Measurements from ENCODE around the gene KRT15. TPM values are rescaled to one million over a fixed set of nuclear protein-coding genes. Genes with fewer than 3 reads are reported as not detected.

The KRT15 gene
- total RNA-seq, 6 experiments from 2014 or later: not detected

DNA sequence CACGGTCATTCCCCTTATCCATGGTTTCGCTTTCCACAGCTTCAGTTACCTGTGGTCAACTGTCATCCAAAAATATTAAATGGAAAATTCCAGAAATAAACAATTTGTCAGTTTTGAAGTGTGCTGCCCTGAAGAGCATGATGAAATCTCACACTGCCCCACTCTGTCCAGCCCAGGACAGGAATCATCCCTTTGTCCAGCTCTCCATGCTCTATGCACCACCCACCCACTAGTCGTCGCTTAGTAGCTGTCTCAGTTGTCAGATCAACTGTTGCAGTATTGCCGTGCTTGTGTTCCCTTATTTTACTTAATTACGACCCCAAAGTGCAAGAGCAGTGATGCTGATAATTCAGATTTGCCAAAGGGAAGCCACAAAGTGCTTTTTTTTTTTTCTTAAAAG lies 42.9 kb upstream of the KRT15 start:
- no peaks in the 10 kb centered on the region for H3K27me3 ChIP-seq
- intact Hi-C loops (cut with DNase I): no loop called here
- 63% methylated on average over 6 of the region's 6 CpGs for WGBS (ENCODE audit: insufficient coverage, low coverage, low lambda C conversion rate, missing lambda C conversion rate)
- no peak for DNase-seq
- no peaks in the 10 kb centered on the region for H3K4me1 ChIP-seq
- ATAC-seq: no peak
- no peaks in the 10 kb centered on the region for H3K9me3 ChIP-seq
- no peak overlapping the region for H3K27ac ChIP-seq
- no peak overlapping the region for H3K4me3 ChIP-seq
- TF ChIP-seq POLR2A (IDR thresholded peaks at IDR 0.05): no peak
- TF ChIP-seq, protein P1, sequence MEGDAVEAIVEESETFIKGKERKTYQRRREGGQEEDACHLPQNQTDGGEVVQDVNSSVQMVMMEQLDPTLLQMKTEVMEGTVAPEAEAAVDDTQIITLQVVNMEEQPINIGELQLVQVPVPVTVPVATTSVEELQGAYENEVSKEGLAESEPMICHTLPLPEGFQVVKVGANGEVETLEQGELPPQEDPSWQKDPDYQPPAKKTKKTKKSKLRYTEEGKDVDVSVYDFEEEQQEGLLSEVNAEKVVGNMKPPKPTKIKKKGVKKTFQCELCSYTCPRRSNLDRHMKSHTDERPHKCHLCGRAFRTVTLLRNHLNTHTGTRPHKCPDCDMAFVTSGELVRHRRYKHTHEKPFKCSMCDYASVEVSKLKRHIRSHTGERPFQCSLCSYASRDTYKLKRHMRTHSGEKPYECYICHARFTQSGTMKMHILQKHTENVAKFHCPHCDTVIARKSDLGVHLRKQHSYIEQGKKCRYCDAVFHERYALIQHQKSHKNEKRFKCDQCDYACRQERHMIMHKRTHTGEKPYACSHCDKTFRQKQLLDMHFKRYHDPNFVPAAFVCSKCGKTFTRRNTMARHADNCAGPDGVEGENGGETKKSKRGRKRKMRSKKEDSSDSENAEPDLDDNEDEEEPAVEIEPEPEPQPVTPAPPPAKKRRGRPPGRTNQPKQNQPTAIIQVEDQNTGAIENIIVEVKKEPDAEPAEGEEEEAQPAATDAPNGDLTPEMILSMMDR (IDR thresholded peaks at IDR 0.05): no peak
- H3K36me3 ChIP-seq: no peaks in the 10 kb centered on the region

DNA sequence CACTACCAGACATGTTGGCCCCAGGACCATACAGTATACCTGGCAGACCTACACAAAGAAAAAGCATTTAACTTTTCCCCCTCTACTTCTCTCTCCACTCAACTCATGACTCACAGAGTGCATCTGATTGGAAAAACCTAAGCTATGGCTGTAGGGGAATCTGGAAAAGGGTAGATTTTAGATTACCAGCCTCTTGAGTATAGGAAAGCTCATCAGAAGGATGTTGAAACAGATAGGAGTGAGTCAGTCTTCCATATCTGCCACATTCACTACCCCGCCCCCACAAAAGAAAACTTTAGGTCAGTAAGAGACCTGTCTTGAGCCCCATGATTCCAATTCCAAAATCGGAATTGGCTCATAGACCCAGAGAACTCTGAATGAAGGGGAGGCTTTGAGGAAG lies 40.9 kb upstream of the KRT15 start:
- no peaks in the 10 kb centered on the region for H3K4me1 ChIP-seq
- no peak overlapping the region for H3K27ac ChIP-seq
- intact Hi-C loops (cut with DNase I): loop anchor here (10.0 kb wide), 1 partner anchor 95 kb away; no protein-coding TSS in a partner anchor
- WGBS (ENCODE audit: insufficient coverage, low coverage, low lambda C conversion rate, missing lambda C conversion rate): 55% methylated on average over 2 of the region's 2 CpGs
- no peaks in the 10 kb centered on the region for H3K36me3 ChIP-seq
- no peaks in the 10 kb centered on the region for H3K9me3 ChIP-seq
- TF ChIP-seq, protein P1 (IDR thresholded peaks at IDR 0.05): no peak
- no peak for TF ChIP-seq POLR2A (IDR thresholded peaks at IDR 0.05)
- DNase-seq (no peak), ATAC-seq (no peak)
- no peaks in the 10 kb centered on the region for H3K27me3 ChIP-seq
- H3K4me3 ChIP-seq: no peak overlapping the region

DNA sequence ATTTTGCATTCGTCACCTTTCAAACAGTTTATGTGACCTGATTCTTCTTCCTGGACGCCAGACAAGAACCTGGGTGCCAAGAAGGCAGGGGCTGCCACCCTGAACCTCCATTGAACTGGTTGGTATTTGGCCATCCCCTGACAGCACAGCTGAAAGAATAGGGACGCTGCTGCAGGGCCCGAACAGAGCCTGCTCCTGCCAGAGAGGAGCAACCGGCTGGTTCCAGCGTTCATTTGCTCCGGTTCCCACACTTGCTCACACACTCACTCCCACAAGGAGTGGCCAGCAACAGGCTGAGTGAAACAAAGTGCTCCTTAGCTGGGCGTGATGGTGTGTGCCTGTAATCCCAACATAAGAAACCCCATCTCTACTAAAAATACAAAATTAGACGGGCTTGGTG lies 38.2 kb upstream of the KRT15 start:
- Histone ChIP-seq H3K4me1 (no peaks in the 10 kb centered on the region), H3K36me3 (no peaks in the 10 kb centered on the region), H3K27me3 (no peaks in the 10 kb centered on the region), H3K27ac (no peak overlapping the region), H3K4me3 (no peak overlapping the region), H3K9me3 (no peaks in the 10 kb centered on the region)
- TF ChIP-seq POLR2A (IDR thresholded peaks at IDR 0.05): no peak
- TF ChIP-seq, protein P1 (IDR thresholded peaks at IDR 0.05): no peak
- ATAC-seq: no peak
- DNase-seq: no peak
- intact Hi-C loops (cut with DNase I): loop anchor here (10.0 kb wide), 1 partner anchor 98 kb away; no protein-coding TSS in a partner anchor
- WGBS (ENCODE audit: insufficient coverage, low coverage, low lambda C conversion rate, missing lambda C conversion rate): 56% methylated on average over 8 of the region's 9 CpGs

DNA sequence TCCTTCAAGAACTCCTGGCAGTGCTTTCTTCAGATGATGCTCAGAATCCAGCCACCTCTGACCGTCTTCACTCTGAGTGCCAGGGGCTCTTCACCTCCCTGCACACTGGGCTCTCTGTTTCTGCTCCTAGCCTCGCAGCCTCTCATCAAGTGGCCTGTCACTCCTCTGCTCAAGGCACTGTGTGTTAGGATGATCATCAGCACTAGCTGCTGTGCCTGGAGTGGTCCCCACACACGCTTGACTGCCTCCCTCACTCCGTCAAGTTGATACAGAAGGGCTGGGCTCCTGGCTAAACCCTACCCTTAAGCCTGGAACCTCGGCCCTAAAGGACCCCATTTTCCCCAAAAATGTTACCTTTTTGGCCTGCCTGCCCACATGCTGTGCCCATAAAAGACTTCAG lies 37.6 kb upstream of the KRT15 start:
- WGBS (ENCODE audit: insufficient coverage, low coverage, low lambda C conversion rate, missing lambda C conversion rate): 25% methylated on average over 5 of the region's 5 CpGs
- H3K4me1 ChIP-seq: no peaks in the 10 kb centered on the region
- TF ChIP-seq POLR2A (IDR thresholded peaks at IDR 0.05): no peak
- TF ChIP-seq, protein P1 (IDR thresholded peaks at IDR 0.05): no peak
- ATAC-seq (no peak), DNase-seq (no peak)
- no peaks in the 10 kb centered on the region for H3K9me3 ChIP-seq
- H3K27ac ChIP-seq: no peak overlapping the region
- no peaks in the 10 kb centered on the region for H3K36me3 ChIP-seq
- H3K4me3 ChIP-seq: no peak overlapping the region
- H3K27me3 ChIP-seq: no peaks in the 10 kb centered on the region
- intact Hi-C loops (cut with DNase I): loop anchor here (10.0 kb wide), 1 partner anchor 98 kb away; no protein-coding TSS in a partner anchor

Measured in right lobe of liver (tissue), 6 donors.